GM21529 (cell line): ENCODE results near the gene CCDC85C.

ENCODE experiments used
- ATAC-seq: cut with Tn5 transposase; IDR thresholded peaks from one replicate; pipeline ENCODE4 v1.9.1; 2021; ENCODE audit not compliant: unreplicated experiment

CCDC85C gene

DNA sequence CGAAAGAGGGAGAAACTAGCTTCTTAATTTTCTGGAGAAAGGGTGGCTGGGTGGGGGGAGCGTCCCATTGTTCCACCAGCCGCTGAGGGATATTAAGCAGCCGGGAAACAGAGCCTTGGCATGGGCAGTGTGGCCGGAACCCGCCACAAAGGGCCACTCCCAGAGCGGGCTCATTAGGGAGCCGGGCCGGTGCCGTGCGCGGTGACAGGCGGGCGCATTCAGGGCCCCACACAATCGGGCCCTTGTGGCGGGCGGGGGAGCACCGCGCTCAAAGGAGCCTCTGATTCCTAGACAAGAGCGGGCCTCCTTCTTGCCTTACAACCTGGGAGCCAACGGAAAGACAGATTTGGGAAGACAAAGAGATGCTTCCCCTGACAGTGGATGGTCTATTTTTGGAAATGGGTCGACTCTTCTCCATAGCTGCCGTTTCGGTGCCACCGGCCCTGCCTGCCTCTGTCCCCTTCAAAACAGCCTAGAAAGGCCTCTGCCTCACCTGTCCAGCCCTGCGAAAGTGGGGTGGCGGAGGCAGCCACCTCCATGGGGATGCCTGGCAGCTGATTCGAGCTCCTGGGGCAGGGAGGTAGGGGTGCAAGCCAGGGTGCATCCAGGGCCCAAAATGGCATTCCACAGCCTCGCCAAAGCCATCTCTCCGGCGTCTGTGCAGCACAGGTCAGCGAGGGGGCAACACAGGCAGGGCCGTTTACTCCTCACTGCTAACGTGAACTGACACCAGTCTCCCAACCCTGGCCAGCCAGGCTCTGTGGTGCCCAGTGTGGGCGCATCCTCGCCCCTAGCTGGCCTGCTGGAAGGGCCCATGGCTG is 10.9 kb downstream of the CCDC85C start:
- no peak for ATAC-seq

DNA sequence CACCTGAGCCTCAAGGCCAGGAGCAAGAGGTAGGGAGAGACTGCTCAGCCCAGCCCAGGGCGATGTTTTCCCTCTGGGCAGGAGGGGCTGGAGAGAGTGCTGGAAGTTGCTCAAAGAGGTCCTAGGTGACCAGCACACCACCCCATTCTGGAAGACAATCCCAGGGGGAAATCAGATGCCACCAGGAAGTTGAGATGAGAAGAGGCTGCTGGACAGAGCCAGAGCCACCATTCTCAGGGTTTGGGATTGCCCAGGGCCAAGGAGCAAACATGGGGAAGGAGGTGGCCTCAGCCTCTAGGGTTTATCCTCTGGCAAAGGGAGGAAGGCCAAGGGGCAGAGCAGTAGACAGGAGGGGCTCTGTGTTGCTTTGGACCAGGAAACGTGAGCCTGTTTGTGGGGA is 11.6 kb downstream of the CCDC85C start:
- ATAC-seq, result no peak

DNA sequence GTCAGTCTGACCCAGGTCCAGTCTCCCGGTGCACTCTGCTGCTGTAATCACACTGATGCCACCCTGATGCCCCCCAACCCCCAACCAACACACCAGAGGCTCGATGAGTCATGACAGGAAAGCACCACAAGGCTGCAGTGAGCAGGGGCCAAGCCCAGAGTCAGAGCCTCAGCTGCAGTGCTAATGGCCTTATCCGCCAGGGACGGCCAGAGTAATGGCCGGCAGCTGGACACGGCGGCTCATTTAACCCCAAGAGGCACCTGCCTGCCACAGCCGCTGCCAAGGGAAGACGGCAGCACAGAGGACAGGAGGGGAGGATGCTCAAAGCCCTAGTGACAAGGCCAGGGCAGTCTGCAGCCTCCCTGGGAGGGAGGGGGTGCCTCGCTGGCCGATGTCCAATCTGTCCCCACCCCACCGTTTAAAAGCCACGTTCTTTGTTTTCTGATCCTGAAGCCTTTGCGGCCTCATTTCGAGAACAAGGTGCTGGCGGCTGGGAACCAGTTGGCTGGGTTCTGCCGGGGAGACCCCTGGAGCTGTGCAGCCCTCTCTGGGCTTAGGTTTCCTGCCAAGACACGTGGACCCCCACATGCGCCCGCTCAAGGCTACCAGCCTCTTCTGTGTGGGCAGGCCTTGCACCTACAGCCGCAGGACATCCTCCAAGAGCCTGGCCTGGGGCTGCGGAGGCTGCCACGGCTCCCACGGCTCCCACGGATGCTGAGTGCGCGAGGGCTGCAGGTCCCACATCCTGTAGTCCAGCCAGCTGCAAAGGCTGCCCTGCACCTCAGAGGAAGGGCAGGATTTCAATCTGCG is 13.1 kb downstream of the CCDC85C start:
- ATAC-seq, result no peak

- ATAC-seq, result no peak
These were observed 14.1 kb downstream of the CCDC85C start for GRCh38 chr14:99589651-99590530.

GRCh38 chr14:99589031-99589441 is 15.0 kb downstream of the CCDC85C start:
- ATAC-seq, result no peak

- ATAC-seq, result no peak
These were observed 16.3 kb downstream of the CCDC85C start for GRCh38 chr14:99587460-99588278.

DNA sequence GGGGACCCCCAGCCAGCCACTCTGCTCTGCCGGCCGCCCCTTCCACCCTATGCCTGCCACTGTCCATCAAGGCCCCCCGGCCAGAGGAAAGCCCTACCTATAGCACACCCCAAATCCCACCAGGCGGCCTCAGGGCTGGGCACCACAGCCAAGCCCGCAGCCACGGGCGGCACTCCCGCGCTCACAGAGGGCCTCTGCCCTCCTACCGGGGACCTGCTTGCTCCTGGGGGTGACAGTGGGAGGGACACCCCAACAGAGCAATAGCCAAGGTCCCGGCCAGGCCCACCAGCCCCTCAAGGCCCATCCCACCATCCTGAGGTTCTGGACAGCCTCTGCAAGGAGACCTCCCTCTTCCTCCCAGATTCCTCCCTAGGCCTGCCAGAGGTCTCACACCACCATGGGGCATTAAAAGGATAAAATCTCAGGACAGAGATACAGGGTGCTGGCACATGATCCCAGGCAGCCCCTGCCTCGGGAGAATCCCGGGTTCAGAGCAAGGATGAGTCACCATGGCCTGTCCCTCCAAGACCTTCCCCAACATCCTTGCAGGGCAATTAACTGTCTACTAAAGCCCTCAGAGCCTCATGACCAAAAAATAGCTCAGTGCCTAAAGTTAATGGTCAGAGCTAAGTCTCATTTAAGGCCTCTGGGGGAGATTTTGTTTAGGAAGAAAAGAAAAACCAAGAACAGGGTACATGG is 17.1 kb downstream of the CCDC85C start:
- no peak for ATAC-seq

GRCh38 chr14:99586054-99586760 is 17.8 kb downstream of the CCDC85C start:
- ATAC-seq, result no peak

GRCh38 chr14:99584823-99585222 is 19.2 kb downstream of the CCDC85C start:
- ATAC-seq, result no peak

DNA sequence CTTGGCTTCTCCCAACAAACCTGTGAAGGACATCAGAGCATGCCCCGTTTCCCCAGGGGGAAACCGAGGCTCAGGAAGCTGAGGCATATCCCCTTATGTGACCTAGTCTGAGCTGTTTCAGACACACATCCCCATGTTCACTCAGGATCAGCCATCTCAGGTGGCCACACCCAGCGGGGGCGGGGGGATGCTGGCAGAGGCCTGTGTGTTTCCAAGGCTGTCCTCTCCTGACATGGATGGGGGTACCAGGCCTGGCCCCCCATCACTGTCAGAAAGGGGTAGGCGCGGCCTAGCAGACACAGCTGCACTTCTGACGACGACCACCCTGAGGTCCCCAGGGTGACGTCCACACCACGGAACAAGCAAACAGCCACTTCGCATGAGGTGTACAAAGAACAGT is 22.1 kb downstream of the CCDC85C start:
- no peak for ATAC-seq

DNA sequence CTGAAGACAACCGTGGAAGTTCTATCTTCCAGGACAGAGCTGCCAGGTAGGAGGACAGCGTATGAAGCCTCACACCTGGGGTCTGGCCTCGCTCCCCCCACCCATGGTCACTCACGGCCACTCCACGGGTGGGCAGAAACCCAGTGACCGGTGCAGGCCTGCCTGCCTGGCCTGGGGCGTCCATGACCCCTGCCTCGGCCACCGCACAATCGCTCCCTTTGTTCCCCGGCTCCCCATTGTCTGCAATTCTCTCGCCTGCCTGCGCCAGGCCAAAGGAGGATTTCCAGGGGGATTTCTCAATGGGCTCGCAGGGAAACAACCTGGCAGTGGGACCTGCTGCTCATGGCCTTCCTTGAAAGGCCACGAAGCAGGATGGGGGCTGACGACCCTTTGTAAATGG is 22.6 kb downstream of the CCDC85C start:
- no peak for ATAC-seq

GRCh38 chr14:99579903-99580571 is 24.0 kb downstream of the CCDC85C start:
- no peak for ATAC-seq

DNA sequence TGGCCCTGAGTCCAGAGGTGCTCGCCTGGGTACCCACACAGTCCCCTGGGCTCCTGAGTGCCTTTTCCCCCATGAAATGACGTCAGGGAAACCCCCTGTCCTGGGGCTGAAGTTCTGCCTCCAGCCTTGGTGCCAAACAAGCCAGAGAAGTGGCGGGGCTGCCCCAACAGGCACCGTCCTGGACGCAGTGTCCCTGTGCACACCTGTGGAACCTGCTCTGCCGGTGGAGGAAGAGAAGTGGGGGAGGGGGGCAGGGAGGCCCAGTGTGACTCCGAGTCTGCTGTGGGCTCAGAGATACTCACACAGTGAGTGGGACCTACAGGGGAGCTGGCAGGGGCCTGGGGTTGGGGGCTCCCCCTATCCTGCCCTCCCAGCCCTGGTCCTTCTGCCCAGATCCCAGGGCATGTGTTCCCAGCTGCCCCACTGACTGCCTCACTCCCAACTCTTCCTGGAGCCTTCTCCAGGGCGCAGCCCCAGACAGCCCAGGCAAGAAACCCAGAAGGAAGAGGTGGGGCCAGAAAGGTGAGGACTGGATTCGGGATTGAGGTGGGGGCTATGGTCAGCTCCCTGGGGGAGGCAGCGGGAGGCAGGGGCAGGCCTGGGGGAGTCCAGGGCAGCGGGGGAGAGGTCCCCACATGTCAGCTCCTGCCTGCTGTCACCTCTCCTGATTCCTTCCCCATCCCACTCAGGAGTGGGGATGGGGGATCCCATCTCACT is 24.7 kb downstream of the CCDC85C start:
- ATAC-seq, result no peak

- ATAC-seq, result no peak
These were observed 25.4 kb downstream of the CCDC85C start for GRCh38 chr14:99578541-99579101.

DNA sequence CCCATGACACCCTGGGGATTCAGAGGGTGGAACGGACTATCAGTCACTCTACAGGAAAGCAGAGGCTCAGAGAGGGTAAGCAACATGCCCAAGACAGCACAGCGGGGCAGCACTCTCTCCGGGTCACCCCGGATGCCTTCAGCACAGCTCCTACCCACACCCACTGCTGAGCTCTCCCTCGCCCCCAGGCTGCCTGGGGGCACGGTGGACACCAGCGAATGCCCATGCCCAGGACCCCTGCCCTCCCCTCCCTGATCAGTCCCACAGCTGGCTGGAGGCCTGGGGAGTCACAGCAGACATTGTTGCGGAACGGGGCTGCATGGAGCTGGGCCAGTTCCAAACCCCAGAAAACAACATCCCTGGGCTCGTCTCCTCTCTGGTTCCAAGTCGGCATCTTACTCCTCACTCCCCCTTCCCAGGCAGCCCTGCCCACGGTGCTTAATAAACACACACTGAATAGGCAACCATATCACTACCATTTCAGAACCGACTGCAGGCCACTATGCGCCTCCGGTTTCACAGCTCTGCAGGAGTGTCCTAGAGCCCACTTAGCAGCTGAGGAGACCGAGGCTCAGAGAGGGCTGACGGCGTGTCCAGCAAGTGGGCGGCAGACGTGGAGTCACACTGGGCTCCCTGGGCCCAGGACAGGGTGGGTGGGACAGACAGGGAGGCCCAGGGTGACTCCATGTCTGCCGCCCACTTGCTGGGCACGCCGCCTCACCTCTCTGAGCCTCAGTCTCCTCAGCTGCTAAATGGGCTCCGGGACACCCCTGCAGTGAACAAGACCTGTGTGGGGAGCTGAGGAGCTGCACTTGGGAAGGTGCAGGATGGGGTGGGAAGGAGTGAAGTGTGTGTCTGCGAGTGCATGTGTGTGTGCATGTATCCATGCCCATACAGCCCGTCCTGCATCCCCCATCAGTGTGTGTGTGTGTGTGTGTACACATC is 27.0 kb downstream of the CCDC85C start:
- ATAC-seq, result no peak

DNA sequence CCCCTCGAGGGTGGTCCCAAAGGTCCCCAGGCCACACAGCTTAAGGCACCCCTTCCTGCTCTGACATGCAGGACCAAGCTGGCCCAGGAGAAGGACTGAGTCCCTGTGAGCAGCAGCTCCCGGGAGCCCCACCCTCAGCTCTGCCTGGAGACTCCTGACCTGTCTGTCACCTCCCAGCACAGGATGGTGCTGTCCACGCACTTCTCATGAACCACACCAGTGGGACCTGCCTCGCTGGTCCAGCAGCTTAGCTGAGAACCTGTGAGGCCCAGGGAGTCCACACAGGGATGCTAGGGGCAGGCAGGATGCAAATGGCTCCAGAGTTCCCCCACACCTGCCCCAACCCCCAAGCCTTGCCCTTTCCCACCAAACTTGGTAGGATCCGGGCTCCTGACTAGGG is 27.7 kb downstream of the CCDC85C start:
- ATAC-seq, result no peak
